T-helper 1 cell treated with Interleukin-12 subunit alpha and Interleukin-12 subunit beta and Interleukin-4 antibody, amounts not matched to agents 30 ng/mL and 1 ng/mL, for 36 hours (primary cell): ENCODE results near the gene TM2D1. TPM values are rescaled to one million over a fixed set of nuclear protein-coding genes. Genes with fewer than 3 reads are reported as not detected.

ENCODE experiments used
- intact Hi-C: fragments of 100-400 bp; cut with micrococcal nuclease; formaldehyde crosslinking; loops from one replicate; pipeline ENCODE4 v1.15.1; 2024
- total RNA-seq: library from RNA; stranded (reverse); gene quantifications from 2 replicates; pipeline ENCODE4 v1.2.3, GENCODE V29; 2022

The TM2D1 gene
- total RNA-seq, 1 donor from 2014 or later, result 39.6 TPM

DNA sequence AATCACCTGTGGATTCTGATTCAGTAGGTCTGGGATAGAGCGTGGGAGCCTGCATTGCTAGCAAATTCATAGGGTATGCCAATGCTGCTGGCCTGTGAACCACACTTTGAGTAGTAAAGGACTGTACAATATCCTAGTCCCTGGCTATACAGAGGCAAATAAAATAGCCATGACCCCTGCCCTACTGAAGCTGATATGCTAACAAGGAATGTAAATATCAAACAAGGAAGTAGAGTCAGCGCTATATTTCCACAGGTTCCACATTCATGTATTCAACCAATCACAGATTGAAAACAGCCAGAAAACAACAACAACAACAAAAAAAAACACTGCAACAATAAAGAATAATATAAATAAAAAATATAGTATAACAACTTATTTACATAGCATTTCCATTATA is 77.8 kb downstream of the TM2D1 start:
- intact Hi-C loops, result no loop called here

GRCh38 chr1:61645476-61645875 is 79.5 kb downstream of the TM2D1 start:
- intact Hi-C loops, result no loop called here

DNA sequence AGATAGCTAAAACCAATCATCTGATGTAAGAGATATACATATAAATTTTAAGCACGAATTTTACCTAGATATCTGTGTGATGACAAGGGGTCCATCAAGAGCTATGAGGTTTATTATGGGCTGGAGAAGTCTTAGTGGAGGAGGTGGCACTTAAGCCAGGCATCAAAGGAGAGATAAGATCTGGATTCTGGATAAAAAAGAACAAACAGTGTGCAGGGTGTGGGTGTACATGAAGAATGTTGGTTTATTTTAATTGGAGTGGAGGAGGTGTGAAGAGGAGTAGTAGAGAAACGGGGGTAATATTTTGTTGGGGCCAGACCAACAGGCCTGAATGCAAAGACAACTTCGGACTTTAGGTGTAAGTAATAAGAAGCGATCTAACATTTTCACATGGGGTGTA is 80.6 kb downstream of the TM2D1 start:
- intact Hi-C loops, result no loop called here

DNA sequence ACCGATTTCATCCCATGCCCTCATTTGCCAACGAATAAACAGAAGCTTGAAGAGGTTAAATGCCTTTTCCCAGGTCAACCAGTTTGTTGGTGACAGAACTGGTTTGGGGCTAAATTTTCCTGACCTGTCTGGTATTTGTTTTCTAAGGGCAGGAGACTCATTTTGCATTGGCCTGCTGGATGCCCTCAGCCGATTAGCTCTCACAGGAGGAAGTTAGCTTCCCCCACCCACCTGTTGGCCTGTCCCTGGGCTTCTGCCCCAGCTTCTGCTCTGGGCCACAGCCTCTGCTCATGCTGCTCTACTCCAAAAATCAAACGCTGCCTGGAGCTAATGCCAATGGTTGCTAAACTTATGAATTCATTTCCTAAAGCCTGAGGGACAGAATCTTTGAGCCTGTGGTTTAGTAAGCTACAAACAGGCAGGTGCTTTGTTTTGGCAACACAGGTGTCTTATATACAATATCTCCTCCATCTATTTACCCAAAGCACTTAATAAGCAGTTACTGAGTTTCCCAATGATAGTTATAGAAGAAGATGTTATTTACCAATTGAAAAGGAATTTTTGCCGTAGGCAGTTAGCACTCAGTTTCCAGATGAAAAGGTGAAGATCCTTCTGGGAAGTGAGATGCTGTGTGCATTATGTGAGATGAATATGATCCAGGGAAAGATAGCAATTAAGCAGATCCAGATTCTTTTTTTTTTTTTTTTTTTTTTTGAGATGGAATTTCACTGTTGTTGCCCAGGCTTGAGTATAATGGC is 82.3 kb downstream of the TM2D1 start:
- intact Hi-C loops, result no loop called here

GRCh38 chr1:61641578-61642336 is 83.2 kb downstream of the TM2D1 start:
- intact Hi-C loops, result loop anchor here (1.0 kb wide), 3 partner anchors 84 to 592 kb away; partner anchors contain the start of gene TM2D1

- intact Hi-C loops, result loop anchor here (1.0 kb wide), 3 partner anchors 84 to 592 kb away; partner anchors contain the start of gene TM2D1
Observed at GRCh38 chr1:61640531-61641530, 84.1 kb downstream of the TM2D1 start.

DNA sequence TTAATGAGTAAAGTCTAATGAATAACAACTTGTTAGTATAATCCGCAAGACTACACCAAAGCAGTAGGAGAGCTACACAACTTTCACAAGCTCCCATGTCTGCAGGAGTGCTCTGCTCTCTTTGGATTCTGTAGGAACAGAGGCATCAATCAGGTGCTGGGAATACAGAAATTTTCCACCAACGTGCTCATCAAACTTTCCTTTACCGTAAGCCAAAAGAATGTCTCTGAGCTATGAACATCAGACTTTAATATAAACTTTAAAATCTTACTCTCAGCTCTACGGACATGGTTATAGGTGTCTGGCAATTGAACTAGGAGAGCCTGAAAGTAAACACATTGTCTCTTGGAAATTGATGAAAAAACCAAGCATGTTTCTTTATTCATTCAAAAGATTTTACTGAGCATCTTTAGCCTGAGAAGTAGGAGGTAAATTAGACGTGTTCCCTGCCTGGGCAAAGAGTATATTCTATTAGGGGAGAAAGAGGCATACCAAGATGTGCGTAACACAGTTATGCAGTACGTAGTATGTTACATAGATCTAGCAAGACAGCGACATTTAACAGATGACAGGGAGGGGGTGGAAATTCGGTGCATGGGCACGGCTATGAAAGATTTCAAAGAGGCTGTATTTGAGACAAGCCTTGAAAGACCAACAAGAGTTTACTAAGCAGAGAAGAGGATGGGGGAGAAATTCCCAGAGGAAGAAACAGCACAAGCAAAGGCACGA is 85.2 kb downstream of the TM2D1 start:
- intact Hi-C loops, result no loop called here

DNA sequence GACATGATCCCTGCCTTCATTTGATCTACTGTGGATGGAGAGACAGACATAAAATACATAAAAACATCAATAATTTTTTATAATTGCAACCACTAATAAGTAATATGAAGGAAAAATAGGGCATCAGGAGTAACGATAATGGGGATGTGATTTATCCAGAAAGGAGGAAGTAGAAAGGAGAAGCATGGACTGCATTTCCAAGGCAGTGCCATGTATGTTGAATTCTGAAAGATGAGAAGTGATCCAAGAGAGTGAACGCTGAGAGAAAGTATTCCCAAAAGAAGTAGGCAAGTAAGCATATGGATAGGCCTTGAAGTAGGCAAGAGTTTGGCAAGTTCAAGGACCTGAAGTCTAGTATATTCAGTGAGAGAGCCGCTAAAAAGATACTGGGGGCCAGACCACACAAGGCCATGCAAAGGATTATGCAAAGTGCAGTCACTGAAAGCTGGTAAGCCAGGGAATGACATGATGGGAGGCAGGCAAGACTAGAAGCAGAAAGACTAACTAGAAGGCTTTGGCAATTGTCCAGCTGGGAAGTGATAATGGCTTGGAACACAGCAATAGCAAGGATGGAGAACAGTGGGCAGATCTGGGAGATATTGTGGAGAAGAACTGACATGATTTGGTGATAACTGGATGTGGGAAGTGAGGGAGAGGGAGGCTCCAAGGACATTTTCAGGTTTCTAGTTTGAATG is 85.9 kb downstream of the TM2D1 start:
- intact Hi-C loops, result no loop called here

GRCh38 chr1:61638296-61638695 is 86.6 kb downstream of the TM2D1 start:
- intact Hi-C loops, result no loop called here

GRCh38 chr1:61637470-61637869 is 87.5 kb downstream of the TM2D1 start:
- intact Hi-C loops, result no loop called here

GRCh38 chr1:61636814-61637213 is 88.1 kb downstream of the TM2D1 start:
- intact Hi-C loops, result no loop called here

DNA sequence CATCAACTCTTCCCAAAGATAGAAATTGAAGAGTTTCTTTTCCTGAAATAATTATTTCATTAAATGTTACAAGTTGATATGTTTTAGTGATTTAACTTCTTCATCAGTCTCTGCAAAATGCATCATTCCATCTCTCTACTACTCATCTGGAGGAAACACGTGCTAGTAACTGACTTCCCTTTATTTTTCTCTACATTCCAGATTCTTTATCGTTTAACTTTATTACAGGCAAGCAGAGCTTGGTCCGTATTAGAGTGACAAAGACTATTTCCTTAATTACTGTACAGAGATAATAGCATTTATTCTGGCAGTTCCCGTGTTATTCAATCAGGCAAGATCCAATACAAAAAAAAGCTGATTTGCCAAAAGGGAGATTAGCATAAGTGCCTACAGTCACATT is 88.6 kb downstream of the TM2D1 start:
- intact Hi-C loops, result no loop called here

GRCh38 chr1:61635557-61635956 is 89.4 kb downstream of the TM2D1 start:
- intact Hi-C loops, result no loop called here

DNA sequence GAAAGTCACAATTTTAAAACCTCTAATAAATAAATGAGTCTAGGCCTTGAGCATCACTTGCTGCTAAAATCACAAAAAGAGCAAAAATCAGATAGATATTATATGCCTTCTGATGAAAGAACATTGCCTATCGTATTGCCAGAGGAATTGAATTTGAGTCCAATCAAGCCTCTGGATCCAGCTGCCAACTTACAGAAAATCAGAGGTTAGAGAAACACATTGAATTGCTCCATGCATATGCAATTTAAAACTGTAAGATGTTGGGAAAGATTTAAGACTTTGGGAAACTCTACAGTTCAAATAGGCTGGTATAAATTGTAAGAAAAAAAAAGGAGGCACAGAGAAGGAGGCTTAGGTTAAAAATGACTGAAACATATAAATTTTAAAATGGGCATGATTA is 93.5 kb downstream of the TM2D1 start:
- intact Hi-C loops, result no loop called here

Other genes with a start within 250 kb of the TM2D1 start
- gene PATJ, start 17.3 kb upstream of the TM2D1 start, total RNA-seq, result 16.5 and 19.4 TPM in 2 replicates